Measurements from ENCODE around the gene KDR. TPM values are rescaled to one million over a fixed set of nuclear protein-coding genes. Genes with fewer than 3 reads are reported as not detected.

KDR gene
- polyA plus RNA-seq, 1 experiment, result not detected

DNA sequence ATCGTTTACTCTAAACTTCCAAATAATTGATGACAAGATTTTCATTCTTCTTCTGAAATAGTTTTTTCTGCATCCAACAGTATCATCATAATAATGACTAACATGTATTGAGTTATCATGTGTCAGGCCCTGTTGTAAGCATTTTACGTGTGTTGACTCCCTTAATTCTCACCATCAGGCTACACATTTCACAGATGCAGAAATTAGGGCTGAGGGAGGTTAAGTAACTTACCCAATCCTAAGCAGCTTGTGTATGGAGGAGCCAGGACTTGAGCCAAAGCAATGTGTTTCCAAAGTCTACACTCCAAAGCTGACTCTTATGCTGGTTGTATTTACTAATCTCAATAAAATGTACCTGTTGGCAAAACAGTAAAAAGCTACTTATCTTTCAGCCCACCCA, 11.2 kb upstream of the KDR start:
- Histone ChIP-seq H3K27me3 (ENCODE audit: control insufficient read depth, insufficient read depth, low read length) (no peaks in the 10 kb centered on the region), H3K4me3 (ENCODE audit: low read depth, low read length) (no peak overlapping the region), H3K9me3 (ENCODE audit: control insufficient read depth, insufficient read depth, low read length) (no peaks in the 10 kb centered on the region), H3K27ac (ENCODE audit: low read depth, low read length) (no peak overlapping the region)
- ChIA-PET CTCF (no interaction called here), POLR2A (no interaction called here)
- no peak for DNase-seq (ENCODE audit: low read depth, low spot score)
- no peak for TF ChIP-seq CTCF (IDR thresholded peaks at IDR 0.05; ENCODE audit: low read depth, low read length)

- H3K9me3 ChIP-seq (ENCODE audit: control insufficient read depth, insufficient read depth, low read length), result no peaks in the 10 kb centered on the region
- CTCF ChIA-PET, result interaction anchor here (0.5 kb wide), 1 partner anchor 182 kb away, joined by 3 read pairs; no protein-coding TSS in a partner anchor
- no peak overlapping the region for H3K27ac ChIP-seq (ENCODE audit: low read depth, low read length)
- no peak for TF ChIP-seq CTCF (IDR thresholded peaks at IDR 0.05; ENCODE audit: low read depth, low read length)
- DNase-seq (ENCODE audit: low read depth, low spot score), result no peak
- no peak overlapping the region for H3K4me3 ChIP-seq (ENCODE audit: low read depth, low read length)
- POLR2A ChIA-PET, result no interaction called here
- H3K27me3 ChIP-seq (ENCODE audit: control insufficient read depth, insufficient read depth, low read length), result no peaks in the 10 kb centered on the region
These were observed 8.6 kb upstream of the KDR start for GRCh38 chr4:55133951-55134350.

- no peak for TF ChIP-seq CTCF (IDR thresholded peaks at IDR 0.05; ENCODE audit: low read depth, low read length)
- no peak overlapping the region for H3K27ac ChIP-seq (ENCODE audit: low read depth, low read length)
- H3K9me3 ChIP-seq (ENCODE audit: control insufficient read depth, insufficient read depth, low read length), result no peaks in the 10 kb centered on the region
- H3K27me3 ChIP-seq (ENCODE audit: control insufficient read depth, insufficient read depth, low read length), result no peaks in the 10 kb centered on the region
- no peak overlapping the region for H3K4me3 ChIP-seq (ENCODE audit: low read depth, low read length)
- POLR2A ChIA-PET, result no interaction called here
- CTCF ChIA-PET, result no interaction called here
- no peak for DNase-seq (ENCODE audit: low read depth, low spot score)
These were observed 7.4 kb upstream of the KDR start for GRCh38 chr4:55132775-55133174.

GRCh38 chr4:55127521-55127920, 2.1 kb upstream of the KDR start:
- no peak for TF ChIP-seq CTCF (IDR thresholded peaks at IDR 0.05; ENCODE audit: low read depth, low read length)
- ChIA-PET CTCF (no interaction called here), POLR2A (no interaction called here)
- Histone ChIP-seq H3K27me3 (ENCODE audit: control insufficient read depth, insufficient read depth, low read length) (peaks cover 31% of the 10 kb centered on the region), H3K9me3 (ENCODE audit: control insufficient read depth, insufficient read depth, low read length) (no peaks in the 10 kb centered on the region; the same call in 1 of the 2 replicates), H3K4me3 (ENCODE audit: low read depth, low read length) (no peak overlapping the region), H3K27ac (ENCODE audit: low read depth, low read length) (no peak overlapping the region)
- DNase-seq (ENCODE audit: low read depth, low spot score), result no peak

DNA sequence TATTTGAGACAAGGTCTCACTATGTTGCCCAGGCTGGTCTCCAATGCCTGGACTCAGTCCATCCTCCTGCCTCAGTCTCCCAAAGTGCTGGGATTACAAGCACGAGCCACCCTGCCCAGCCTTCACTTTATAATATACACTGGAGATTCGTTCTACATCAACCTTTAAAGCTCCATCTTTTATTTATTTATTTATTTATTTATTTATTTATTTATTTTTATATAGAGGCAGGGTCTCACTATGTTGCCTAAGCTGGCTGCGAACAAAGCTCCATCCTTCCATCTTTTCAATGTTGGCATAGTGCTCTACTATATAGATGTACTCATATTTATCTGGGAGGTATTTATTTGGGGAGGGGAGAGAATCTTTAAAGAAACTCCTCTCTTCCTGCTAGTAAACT, 1.7 kb upstream of the KDR start:
- no peak overlapping the region for H3K4me3 ChIP-seq (ENCODE audit: low read depth, low read length)
- ChIA-PET POLR2A (no interaction called here), CTCF (no interaction called here)
- no peak for DNase-seq (ENCODE audit: low read depth, low spot score)
- H3K27ac ChIP-seq (ENCODE audit: low read depth, low read length), result no peak overlapping the region
- H3K9me3 ChIP-seq (ENCODE audit: control insufficient read depth, insufficient read depth, low read length), result no peaks in the 10 kb centered on the region; the same call in 1 of the 2 replicates
- TF ChIP-seq CTCF (IDR thresholded peaks at IDR 0.05; ENCODE audit: low read depth, low read length), result no peak
- peaks cover 31% of the 10 kb centered on the region for H3K27me3 ChIP-seq (ENCODE audit: control insufficient read depth, insufficient read depth, low read length)
